RWPE1 (cell line): ENCODE results near the gene GRB2.
A peak's percentile ranks its signal among the peaks of the same experiment; 100 is the strongest.

Experiments
- CTCF ChIA-PET: fragments of 350-600 bp; sonication (Branson Sonifier 250); formaldehyde crosslinking; extraction: SDS; loops from one replicate; lab custom pipeline; 2021; lab: Yijun Ruan, JAX
- POLR2A ChIA-PET: fragments of 400-600 bp; formaldehyde crosslinking; extraction: SDS; loops from one replicate; lab custom pipeline; 2020; ENCODE audit warnings: antibody characterized with exemption; ENCODE audit not compliant: low non-redundant PET; lab: Yijun Ruan, JAX
- DNase-seq: peaks from one replicate; pipeline ENCODE4 v3.0.0; 2012; ENCODE audit warnings: low spot score
- H3K27ac ChIP-seq: fragments of 450-650 bp; 2 replicates; pipeline ENCODE4 v1.5.1; 2017
- TF ChIP-seq, protein P1 (sequence below): fragments of 450-650 bp; conservative IDR thresholded peaks from 2 replicates; pipeline ENCODE4 v1.5.1; 2017; ENCODE audit warnings: low read depth, mild to moderate bottlenecking

Gene GRB2

DNA sequence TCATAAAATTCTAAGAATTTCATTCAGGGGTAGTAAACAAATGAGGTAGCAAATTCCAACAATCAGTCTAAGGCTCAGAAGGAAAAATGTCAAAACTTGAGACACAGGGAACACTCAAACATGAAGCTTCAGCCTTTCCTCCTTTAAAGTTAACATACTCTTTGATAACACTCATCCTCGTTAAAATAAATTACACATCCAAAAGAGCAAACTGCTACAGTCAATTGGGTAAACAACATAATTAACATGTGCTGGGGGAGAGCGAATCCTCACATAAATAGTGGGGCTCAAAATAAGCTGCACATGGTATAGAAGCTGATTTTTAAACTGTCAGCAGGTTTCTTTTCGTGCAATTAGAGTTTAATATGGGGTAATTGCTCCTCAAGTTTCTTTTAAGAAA, 12.9 kb downstream of the GRB2 start:
- DNase-seq: no peak
- TF ChIP-seq, protein P1, sequence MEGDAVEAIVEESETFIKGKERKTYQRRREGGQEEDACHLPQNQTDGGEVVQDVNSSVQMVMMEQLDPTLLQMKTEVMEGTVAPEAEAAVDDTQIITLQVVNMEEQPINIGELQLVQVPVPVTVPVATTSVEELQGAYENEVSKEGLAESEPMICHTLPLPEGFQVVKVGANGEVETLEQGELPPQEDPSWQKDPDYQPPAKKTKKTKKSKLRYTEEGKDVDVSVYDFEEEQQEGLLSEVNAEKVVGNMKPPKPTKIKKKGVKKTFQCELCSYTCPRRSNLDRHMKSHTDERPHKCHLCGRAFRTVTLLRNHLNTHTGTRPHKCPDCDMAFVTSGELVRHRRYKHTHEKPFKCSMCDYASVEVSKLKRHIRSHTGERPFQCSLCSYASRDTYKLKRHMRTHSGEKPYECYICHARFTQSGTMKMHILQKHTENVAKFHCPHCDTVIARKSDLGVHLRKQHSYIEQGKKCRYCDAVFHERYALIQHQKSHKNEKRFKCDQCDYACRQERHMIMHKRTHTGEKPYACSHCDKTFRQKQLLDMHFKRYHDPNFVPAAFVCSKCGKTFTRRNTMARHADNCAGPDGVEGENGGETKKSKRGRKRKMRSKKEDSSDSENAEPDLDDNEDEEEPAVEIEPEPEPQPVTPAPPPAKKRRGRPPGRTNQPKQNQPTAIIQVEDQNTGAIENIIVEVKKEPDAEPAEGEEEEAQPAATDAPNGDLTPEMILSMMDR: no peak
- ChIA-PET POLR2A (no interaction called here), CTCF (interaction anchor here (0.6 to 3.0 kb wide), 2 partner anchors 69 to 212 kb away, joined by 3 to 11 read pairs; no protein-coding TSS in a partner anchor)
- H3K27ac ChIP-seq: no peak overlapping the region

DNA sequence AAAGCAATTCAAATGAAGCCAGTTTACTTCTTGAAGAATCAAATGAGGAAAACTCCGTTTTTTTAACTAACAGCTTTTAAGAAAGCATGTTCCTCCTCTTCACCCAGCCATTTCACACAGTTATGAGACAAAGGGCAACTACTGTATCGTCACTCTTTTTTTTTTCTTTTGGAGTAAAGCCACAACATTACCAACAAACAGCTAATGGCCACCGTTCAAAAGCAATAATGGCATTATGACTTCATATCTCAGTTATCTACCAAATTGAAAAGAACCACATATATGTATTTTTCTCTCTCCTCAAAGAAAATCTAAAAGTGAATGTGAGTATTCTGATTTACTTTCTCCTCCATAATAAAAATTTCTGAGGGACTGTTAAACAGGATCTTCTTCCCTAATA, 14.5 kb downstream of the GRB2 start:
- no peak for DNase-seq
- no peak overlapping the region for H3K27ac ChIP-seq
- ChIA-PET CTCF (interaction anchor here (0.9 kb wide), 1 partner anchor 9 kb away, joined by 3 read pairs; no protein-coding TSS in a partner anchor), POLR2A (no interaction called here)
- TF ChIP-seq, protein P1: no peak

DNA sequence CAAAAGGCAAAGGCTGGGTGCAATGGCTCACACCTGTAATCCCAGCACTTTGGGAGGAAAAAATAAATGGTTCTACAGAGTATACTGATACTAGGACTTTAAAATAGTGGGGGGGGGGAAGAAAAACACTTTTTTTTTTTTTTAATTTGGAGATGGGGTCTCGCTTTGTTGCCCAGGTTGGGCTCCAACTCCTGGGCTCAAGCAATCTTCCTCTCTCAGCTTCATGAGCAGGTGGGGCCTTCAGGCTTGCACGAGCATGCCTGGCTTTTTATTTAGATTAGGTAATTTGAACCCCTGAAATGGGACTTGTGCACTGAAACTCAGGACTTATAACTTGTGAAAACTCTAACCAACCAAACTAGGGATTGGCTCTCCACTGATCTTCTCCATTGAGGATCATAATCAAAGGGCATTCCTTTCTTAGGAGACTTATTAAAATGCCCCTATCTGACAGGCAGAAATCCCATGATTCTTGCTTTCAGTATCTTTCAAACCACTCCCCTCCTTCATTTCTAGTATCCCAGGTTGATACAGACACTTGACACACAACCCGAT, 16.9 kb downstream of the GRB2 start:
- TF ChIP-seq, protein P1: no peak
- no peak for DNase-seq
- H3K27ac ChIP-seq: no peak overlapping the region
- ChIA-PET POLR2A (no interaction called here), CTCF (no interaction called here)

DNA sequence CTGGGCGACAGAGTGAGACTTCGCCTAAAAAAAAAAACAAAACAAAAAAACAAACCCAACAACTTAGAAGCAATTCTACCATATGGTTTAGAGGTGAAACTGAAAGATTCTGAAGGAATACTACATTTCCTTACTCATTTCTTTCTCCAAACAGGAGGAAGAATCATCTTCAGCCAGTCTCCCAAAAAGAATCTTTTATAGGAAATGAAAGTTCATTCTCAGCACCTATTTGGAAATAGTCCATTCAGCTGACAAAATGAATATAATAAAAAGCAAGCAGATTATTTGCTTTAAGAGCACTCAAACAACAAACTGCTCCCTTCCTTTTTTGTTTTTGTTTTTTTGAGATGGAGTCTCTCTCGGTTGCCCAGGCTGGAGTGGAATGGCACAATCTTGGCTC, 17.7 kb downstream of the GRB2 start:
- TF ChIP-seq, protein P1: no peak
- CTCF ChIA-PET: no interaction called here
- no peak for DNase-seq
- H3K27ac ChIP-seq: 0 out of 2 replicates have a peak overlapping the region, but pooled peaks have one; percentile 15
- POLR2A ChIA-PET: no interaction called here

DNA sequence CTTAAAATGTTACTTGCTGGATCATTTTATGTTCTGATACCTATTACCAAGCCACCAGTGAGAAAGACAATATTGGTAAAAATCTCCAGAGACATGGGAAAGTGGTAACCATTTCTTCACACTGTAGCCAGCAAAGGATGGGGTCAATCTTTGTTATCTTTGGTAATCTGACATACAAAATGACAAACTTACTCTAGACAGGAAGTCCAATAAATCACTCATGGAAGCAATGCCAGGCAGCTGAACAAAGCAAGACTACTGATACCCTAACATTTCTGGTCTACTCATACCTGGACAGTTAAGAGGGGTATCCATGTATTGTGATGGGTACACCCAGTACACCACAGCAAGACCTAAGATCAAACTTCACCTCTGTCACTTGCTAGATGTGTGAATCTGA, 19.0 kb downstream of the GRB2 start:
- TF ChIP-seq, protein P1: no peak
- ChIA-PET CTCF (interaction anchor here (0.7 to 1.1 kb wide), 2 partner anchors 17 to 70 kb away, joined by 3 to 4 read pairs; partner anchors contain the start of gene TMEM94), POLR2A (no interaction called here)
- no peak overlapping the region for H3K27ac ChIP-seq
- no peak for DNase-seq

DNA sequence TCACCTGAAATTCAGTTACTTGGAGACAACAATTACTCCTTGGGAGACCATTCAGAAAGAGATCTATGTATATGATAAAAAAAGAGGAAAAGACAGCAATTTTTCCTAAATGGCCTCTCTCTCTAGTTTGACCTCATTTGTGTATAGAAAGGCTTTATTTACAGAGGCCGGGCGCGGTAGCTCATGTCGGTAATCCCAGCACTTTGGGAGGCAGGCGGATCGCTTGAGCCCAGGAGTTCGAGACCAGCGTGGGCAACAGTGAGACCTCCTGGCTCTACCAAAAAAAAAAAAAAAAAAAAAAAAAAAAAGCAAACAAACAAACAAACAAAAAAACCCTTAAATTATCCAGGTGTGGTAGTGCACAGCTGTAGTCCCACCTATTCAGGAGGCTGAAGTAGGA, 20.7 kb downstream of the GRB2 start:
- no peak overlapping the region for H3K27ac ChIP-seq
- DNase-seq: no peak
- ChIA-PET CTCF (no interaction called here), POLR2A (interaction anchor here (0.7 kb wide), 1 partner anchor 8 kb away, joined by 8 read pairs; no protein-coding TSS in a partner anchor)
- TF ChIP-seq, protein P1: no peak
